ENCODE results near the gene NPLOC4. TPM values are rescaled to one million over a fixed set of nuclear protein-coding genes. Genes with fewer than 3 reads are reported as not detected.

NPLOC4 gene
- total RNA-seq, 6 donors from 2014 or later, result 59.9 to 373 (median 87.4) TPM

- peak overlapping the region in 2 of 4 donors; percentile 17 to 98 for H3K27ac ChIP-seq
- DNase-seq (no peak), ATAC-seq (ENCODE audit: low FRiP score in 2 of 2) (no peak)
- WGBS, 2 donors, result 55 to 62% methylated on average over 10 of the region's 10 CpGs
- H3K4me3 ChIP-seq, result peak overlapping the region; percentile 69 to 92 (median 82)
- peaks cover 17 to 39% (median 23%) of the 10 kb centered on the region in 4 donors for H3K4me1 ChIP-seq
- peaks cover 8 to 41% (median 24%) of the 10 kb centered on the region in 4 donors for H3K36me3 ChIP-seq
- no peaks in the 10 kb centered on the region for H3K27me3 ChIP-seq
- H3K9me3 ChIP-seq, result no peaks in the 10 kb centered on the region
- TF ChIP-seq POLR2A (IDR thresholded peaks at IDR 0.05) (no peak), CTCF (IDR thresholded peaks at IDR 0.05) (no peak), EP300 (IDR thresholded peaks at IDR 0.05) (no peak), POLR2AphosphoS5 (IDR thresholded peaks at IDR 0.05) (no peak)
Observed at GRCh38 chr17:81508639-81509206, 128.2 kb downstream of the NPLOC4 start.

Small RNA genes within 50 kb of the gene (small RNA-seq; reads per million reads assigned to genes)
- 0 reads per million in 4 donors for gene RF00019

Other genes starting within 250 kb of the NPLOC4 start
- gene BAHCC1, start 241.7 kb downstream of the NPLOC4 start, total RNA-seq, result 10 to 100 TPM in 5 of 6 donors, 1 to 10 TPM in 1; 8.2 to 81.7 (median 21.0) TPM
- gene ACTG1, start 124.3 kb downstream of the NPLOC4 start, total RNA-seq, result 1,000 to 10,000 TPM in 5 of 6 donors, 100 to 1,000 TPM in 1; 902 to 3,864 (median 2,097) TPM
- 10 to 100 TPM in 1 of 6 donors, 1 to 10 TPM in 5; 2.7 to 37.7 (median 3.9) TPM for gene FSCN2, start 108.7 kb downstream of the NPLOC4 start, total RNA-seq
- 10 to 100 TPM; 22.0 to 70.2 (median 32.5) TPM for gene FAAP100, start 84.8 kb downstream of the NPLOC4 start, total RNA-seq
- gene TSPAN10, start 84 bp upstream of the NPLOC4 start, total RNA-seq, result 1 to 10 TPM in 3 of 6 donors, under 1 TPM in 3; 0.61 to 2.8 (median 1.0) TPM
- 10 to 100 TPM in 1 of 6 donors, 1 to 10 TPM in 2, not detected in 3; 1.0 to 12.6 (median 1.7) TPM for gene PDE6G, start 19.4 kb upstream of the NPLOC4 start, total RNA-seq
- gene OXLD1, start 29.5 kb upstream of the NPLOC4 start, total RNA-seq, result 10 to 100 TPM; 32.2 to 46.7 (median 38.5) TPM
- 10 to 100 TPM; 10.8 to 49.2 (median 12.6) TPM for gene CCDC137, start 29.6 kb upstream of the NPLOC4 start, total RNA-seq
- gene ARL16, start 46.7 kb upstream of the NPLOC4 start, total RNA-seq, result 10 to 100 TPM; 16.9 to 47.1 (median 20.5) TPM
- gene HGS, start 46.9 kb upstream of the NPLOC4 start, total RNA-seq, result 100 to 1,000 TPM in 4 of 6 donors, 10 to 100 TPM in 2; 74.7 to 164 (median 108) TPM
- gene MRPL12, start 66.3 kb upstream of the NPLOC4 start, total RNA-seq, result 10 to 100 TPM; 29.3 to 69.8 (median 47.8) TPM
- gene SLC25A10, start 75.2 kb upstream of the NPLOC4 start, total RNA-seq, result 10 to 100 TPM in 5 of 6 donors, 1 to 10 TPM in 1; 9.9 to 20.2 (median 12.7) TPM
- gene GCGR, start 167.0 kb upstream of the NPLOC4 start, total RNA-seq, result 10 to 100 TPM in 1 of 6 donors, not detected in 5; 11.1 TPM
- gene MCRIP1, start 196.2 kb upstream of the NPLOC4 start, total RNA-seq, result 100 to 1,000 TPM in 1 of 6 donors, 10 to 100 TPM in 5; 30.1 to 106 (median 70.1) TPM
- gene PPP1R27, start 197.9 kb upstream of the NPLOC4 start, total RNA-seq, result not detected
- 100 to 1,000 TPM; 374 to 627 (median 531) TPM for gene P4HB, start 223.4 kb upstream of the NPLOC4 start, total RNA-seq
- gene ARHGDIA, start 234.2 kb upstream of the NPLOC4 start, total RNA-seq, result 100 to 1,000 TPM; 171 to 522 (median 302) TPM